Heart left ventricle (tissue), 13 donors: Measurements from ENCODE around the gene GLT1D1.

Source experiments
- POLR2A ChIP-seq, 2 donors: fragments of 450-650 bp; IDR thresholded peaks; one replicate each; pipeline ENCODE4 v1.6.1; 2017; ENCODE audit warnings: antibody characterized with exemption in 2 of 2, mild to moderate bottlenecking in 2 of 2, moderate library complexity in 2 of 2
- TF ChIP-seq, protein P1 (sequence below), 12 donors: fragments of 200-600 bp; sonication (generic) in 4 of 12; IDR thresholded peaks; one replicate each; pipeline versions ENCODE4 v1.5.0 to v1.8.0; 2018 to 2022; ENCODE audit warnings: antibody characterized with exemption in 12 of 12, mild to moderate bottlenecking in 5 of 12
- donor health status: ischemic (EF 13 %, LVEDD 7.1; RV severe dilation, severe dysfunction).
- donor health status: DM: no; HTN: yes; CAD: no.
- donor health status: DM: no; HTN: no; CAD: no.
- donor health status: ischemic (EF 25% LVEDD 6.9; RV normal size, moderate dysfunction).
- donor health status: ischemic (EF 25% LVEDD 5.7; RV mildly dilated, moderate dysfunction).
- donor health status: ischemic (EF 35%, LVEDD 5.7; RV mildly dilated, moderate dysfunction).
- donor health status: nonischemic (EF 11% LVEDD 7.7; RV severe dilation, severe dysfunction).
- donor health status: DM: yes; HTN: yes; CAD: no.
- donor health status: PGD.
- donor health status: ischemic (EF 29% LVEDD 5.4; RV normal size, mild dysfunction).
- donor health status: nonischemic (EF 23%, LVEDD 6.1; RV moderate dilation, normal function).

DNA sequence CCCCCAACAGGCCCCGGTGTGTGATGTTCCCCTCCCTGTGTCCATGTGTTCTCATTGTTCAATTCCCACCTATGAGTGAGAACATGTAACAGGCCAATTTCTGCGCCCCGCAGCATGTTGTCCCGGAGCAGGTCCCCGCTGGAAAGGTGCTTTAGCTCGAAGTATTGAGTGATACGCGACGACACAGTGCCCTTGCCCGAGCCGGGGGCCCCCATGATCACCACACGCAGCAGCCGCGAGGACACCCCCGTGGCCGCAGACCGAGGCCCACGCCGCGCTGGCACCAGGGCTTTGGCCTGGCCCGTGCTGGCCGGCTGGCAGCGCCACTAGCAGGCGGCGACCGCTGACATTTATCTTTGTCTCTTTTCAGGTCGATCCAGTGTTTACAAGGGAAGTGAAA, 91.7 kb downstream of the GLT1D1 start:
- TF ChIP-seq, protein P1, sequence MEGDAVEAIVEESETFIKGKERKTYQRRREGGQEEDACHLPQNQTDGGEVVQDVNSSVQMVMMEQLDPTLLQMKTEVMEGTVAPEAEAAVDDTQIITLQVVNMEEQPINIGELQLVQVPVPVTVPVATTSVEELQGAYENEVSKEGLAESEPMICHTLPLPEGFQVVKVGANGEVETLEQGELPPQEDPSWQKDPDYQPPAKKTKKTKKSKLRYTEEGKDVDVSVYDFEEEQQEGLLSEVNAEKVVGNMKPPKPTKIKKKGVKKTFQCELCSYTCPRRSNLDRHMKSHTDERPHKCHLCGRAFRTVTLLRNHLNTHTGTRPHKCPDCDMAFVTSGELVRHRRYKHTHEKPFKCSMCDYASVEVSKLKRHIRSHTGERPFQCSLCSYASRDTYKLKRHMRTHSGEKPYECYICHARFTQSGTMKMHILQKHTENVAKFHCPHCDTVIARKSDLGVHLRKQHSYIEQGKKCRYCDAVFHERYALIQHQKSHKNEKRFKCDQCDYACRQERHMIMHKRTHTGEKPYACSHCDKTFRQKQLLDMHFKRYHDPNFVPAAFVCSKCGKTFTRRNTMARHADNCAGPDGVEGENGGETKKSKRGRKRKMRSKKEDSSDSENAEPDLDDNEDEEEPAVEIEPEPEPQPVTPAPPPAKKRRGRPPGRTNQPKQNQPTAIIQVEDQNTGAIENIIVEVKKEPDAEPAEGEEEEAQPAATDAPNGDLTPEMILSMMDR (IDR thresholded peaks at IDR 0.05): no peak
- TF ChIP-seq POLR2A (IDR thresholded peaks at IDR 0.05): no peak
